ENCODE measurements around the gene ZCCHC2.

ZCCHC2 gene

GRCh38 chr18:62605685-62606084 lies 82.9 kb downstream of the ZCCHC2 start:
- H3K27ac ChIP-seq: no peak overlapping the region
- no peak for TF ChIP-seq CTCF (conservative IDR thresholded peaks at IDR 0.05)

- no peak for TF ChIP-seq CTCF (conservative IDR thresholded peaks at IDR 0.05)
- H3K27ac ChIP-seq: no peak overlapping the region
Measured at GRCh38 chr18:62606106-62606505, 83.3 kb downstream of the ZCCHC2 start.

GRCh38 chr18:62607302-62607701 lies 84.5 kb downstream of the ZCCHC2 start:
- no peak overlapping the region for H3K27ac ChIP-seq
- no peak for TF ChIP-seq CTCF (conservative IDR thresholded peaks at IDR 0.05)

- H3K27ac ChIP-seq: no peak overlapping the region
- TF ChIP-seq CTCF (conservative IDR thresholded peaks at IDR 0.05): no peak
Measured at GRCh38 chr18:62607708-62608428, 85.0 kb downstream of the ZCCHC2 start.

GRCh38 chr18:62609764-62610163 lies 86.9 kb downstream of the ZCCHC2 start:
- TF ChIP-seq CTCF (conservative IDR thresholded peaks at IDR 0.05): no peak
- H3K27ac ChIP-seq: no peak overlapping the region

- no peak overlapping the region for H3K27ac ChIP-seq
- TF ChIP-seq CTCF (conservative IDR thresholded peaks at IDR 0.05): no peak
Measured at GRCh38 chr18:62610351-62610700, 87.5 kb downstream of the ZCCHC2 start.

GRCh38 chr18:62610701-62611411 lies 88.0 kb downstream of the ZCCHC2 start:
- H3K27ac ChIP-seq: no peak overlapping the region
- no peak for TF ChIP-seq CTCF (conservative IDR thresholded peaks at IDR 0.05)

Measured in VCaP (cell line).